SK-N-SH (cell line): ENCODE results near the gene FAM184A. TPM values are rescaled to one million over a fixed set of nuclear protein-coding genes. Genes with fewer than 3 reads are reported as not detected.

Source experiments
- CTCF ChIA-PET: fragments of 300-600, 350-600 bp; formaldehyde crosslinking; extraction: SDS; loops from one replicate; lab custom pipeline; 2021; lab: Yijun Ruan, JAX
- POLR2A ChIA-PET: fragments of 350-600 bp; sonication (Branson Sonifier 250); formaldehyde crosslinking; extraction: SDS; loops from one replicate; lab custom pipeline; 2020; ENCODE audit warnings: antibody characterized with exemption, inconsistent platforms; lab: Yijun Ruan, JAX
- DNase-seq: peaks from one replicate; pipeline ENCODE4 v3.0.0; 2012
- H2AFZ ChIP-seq: fragments of 200-600 bp; sonication (generic); 2 replicates; pipeline ENCODE4 v1.8.1; 2016; ENCODE audit warnings: antibody characterized with exemption, mild to moderate bottlenecking, low read depth
- H3F3A ChIP-seq: fragments of 200-600 bp; sonication (generic); replicated peaks from 2 replicates; pipeline ENCODE3; 2016; ENCODE audit warnings: antibody characterized with exemption, mild to moderate bottlenecking; ENCODE audit not compliant: insufficient read depth
- H3K27ac ChIP-seq, 2 experiments: fragments of 200-500 bp in 1 of 2; fragments of 200-600 bp in 1 of 2; sonication (Bioruptor generic) in 1 of 2; sonication (generic), shearing (Covaris generic) in 1 of 2; 2 replicates each; pipeline versions ENCODE4 v1.5.1 to v1.6.1; 2014 to 2016; ENCODE audit warnings: low read depth in 2 of 2, inconsistent platforms in 1 of 2, low read length in 1 of 2, mild to moderate bottlenecking in 1 of 2, mixed read lengths in 1 of 2
- H3K27me3 ChIP-seq: fragments of 200-600 bp; sonication (generic), shearing (Covaris generic); 2 replicates; pipeline ENCODE4 v1.6.1; 2016; ENCODE audit warnings: mixed run types; ENCODE audit not compliant: insufficient read depth
- H3K36me3 ChIP-seq, 2 experiments: fragments of 200-500 bp in 1 of 2; fragments of 200-600 bp in 1 of 2; sonication (Bioruptor generic) in 1 of 2; sonication (generic) in 1 of 2; replicated peaks in 1 of 2; 2 replicates each; pipeline versions ENCODE3 to v1.5.1; 2014 to 2016; ENCODE audit warnings: low read length in 1 of 2, mild to moderate bottlenecking in 1 of 2; ENCODE audit not compliant: insufficient read depth in 2 of 2, control insufficient read depth in 1 of 2
- H3K4me1 ChIP-seq, 2 experiments: fragments of 200-500 bp in 1 of 2; fragments of 200-600 bp in 1 of 2; sonication (Bioruptor generic) in 1 of 2; sonication (generic), shearing (Covaris generic) in 1 of 2; 2 replicates each; pipeline versions ENCODE4 v1.5.1 to v1.6.1; 2014 to 2016; ENCODE audit warnings: low read depth in 1 of 2, low read length in 1 of 2, mixed run types in 1 of 2; ENCODE audit not compliant: insufficient read depth in 2 of 2, control insufficient read depth in 1 of 2
- H3K4me2 ChIP-seq: fragments of 200-600 bp; sonication (generic), shearing (Covaris generic); 2 replicates; pipeline ENCODE4 v1.6.1; 2017; ENCODE audit warnings: mixed run types
- H3K4me3 ChIP-seq, 2 experiments: fragments of 200-500 bp in 1 of 2; fragments of 200-600 bp in 1 of 2; sonication (Bioruptor generic) in 1 of 2; sonication (generic), shearing (Covaris generic) in 1 of 2; 2 replicates each; pipeline versions ENCODE4 v1.5.1 to v1.8.1; 2014 to 2016; ENCODE audit warnings: low read depth in 2 of 2, inconsistent platforms in 1 of 2, low read length in 1 of 2, mild to moderate bottlenecking in 1 of 2, mixed read lengths in 1 of 2, moderate library complexity in 1 of 2
- H3K79me2 ChIP-seq: fragments of 200-600 bp; sonication (generic); 2 replicates; pipeline ENCODE4 v1.8.1; 2017; ENCODE audit warnings: mild to moderate bottlenecking; ENCODE audit not compliant: insufficient read depth
- H3K9ac ChIP-seq: fragments of 200-600 bp; sonication (generic); 2 replicates; pipeline ENCODE4 v1.6.1; 2017; ENCODE audit warnings: mixed run types
- H3K9me2 ChIP-seq: fragments of 200-600 bp; sonication (generic); 2 replicates; pipeline ENCODE4 v1.6.1; 2017; ENCODE audit warnings: mixed run types
- H3K9me3 ChIP-seq: fragments of 200-600 bp; sonication (generic); 2 replicates; pipeline ENCODE4 v1.6.1; 2017; ENCODE audit warnings: mixed run types, mild to moderate bottlenecking, moderate library complexity
- H4K20me1 ChIP-seq: fragments of 200-600 bp; sonication (generic); 2 replicates; pipeline ENCODE4 v1.6.1; 2017; ENCODE audit warnings: mild to moderate bottlenecking, mixed run types; ENCODE audit not compliant: insufficient read depth
- CHD2 ChIP-seq: fragments of 150-350 bp; IDR thresholded peaks from 2 replicates; pipeline ENCODE4 v1.6.1; 2018; ENCODE audit warnings: low read length; ENCODE audit not compliant: partially characterized antibody
- CTCF ChIP-seq: fragments of 200-600 bp; sonication (generic); IDR thresholded peaks from 2 replicates; pipeline ENCODE4 v1.6.1; 2017; ENCODE audit warnings: antibody characterized with exemption, mild to moderate bottlenecking, moderate library complexity
- ELF1 ChIP-seq: IDR thresholded peaks from 2 replicates; pipeline ENCODE4 v1.4.0; 2012
- EZH2phosphoT487 ChIP-seq: fragments of 200-600 bp; sonication (generic); IDR thresholded peaks from 2 replicates; pipeline ENCODE4 v1.6.1; 2017; ENCODE audit warnings: low read depth, mixed run types, mild to moderate bottlenecking, antibody characterized with exemption, moderate library complexity, borderline replicate concordance
- FOXJ3 ChIP-seq: sonication (generic); formaldehyde crosslinking; IDR thresholded peaks from 2 replicates; pipeline ENCODE4 v1.5.1; 2020; ENCODE audit warnings: mild to moderate bottlenecking, missing genetic modification reagents
- FOXM1 ChIP-seq: IDR thresholded peaks from 2 replicates; pipeline ENCODE4 v1.4.0; 2012; ENCODE audit warnings: low read depth, mild to moderate bottlenecking
- MAX ChIP-seq: IDR thresholded peaks from 2 replicates; pipeline ENCODE4 v1.4.0; 2012; ENCODE audit warnings: low read depth
- MXI1 ChIP-seq: IDR thresholded peaks from 2 replicates; pipeline ENCODE4 v1.6.1; 2012; ENCODE audit warnings: mild to moderate bottlenecking, low read depth, low read length, improper control_type of control experiment
- POLR2AphosphoS5 ChIP-seq: IDR thresholded peaks from 2 replicates; pipeline ENCODE4 v1.6.1; 2012; ENCODE audit warnings: low read depth, low read length
- REST ChIP-seq: IDR thresholded peaks from 2 replicates; pipeline ENCODE4 v1.6.1; 2012; ENCODE audit warnings: mild to moderate bottlenecking, low read depth, low read length, moderate library complexity
- RFX5 ChIP-seq: IDR thresholded peaks from 2 replicates; pipeline ENCODE4 v1.6.1; 2012; ENCODE audit warnings: mild to moderate bottlenecking, improper control_type of control experiment, low read length
- ZBTB33 ChIP-seq: IDR thresholded peaks from 2 replicates; pipeline ENCODE4 v1.4.0; 2012; ENCODE audit warnings: low read depth, borderline replicate concordance
- WGBS: methylation state at CpG from one replicate; pipeline ENCODE4 v1.1.6; 2017; ENCODE audit warnings: low lambda C conversion rate; 5-methylcytosine and 5-hydroxymethylcytosine counted together
- polyA plus RNA-seq, 3 experiments: library from polyadenylated mRNA; depleted of rRNA; stranded (reverse); fragments of >200 nt; gene quantifications; 2 replicates each; pipeline ENCODE4 v1.2.3, GENCODE V29; 2012

FAM184A gene
- polyA plus RNA-seq, 1 of the 3 experiments (the other 2 are of a cell fraction): 0.38 TPM

GRCh38 chr6:119032428-119032827 is 46.0 kb downstream of the FAM184A start:
- H3K36me3 ChIP-seq: no peaks in the 10 kb centered on the region
- no peaks in the 10 kb centered on the region for H3K79me2 ChIP-seq
- DNase-seq: no peak
- H3K4me3 ChIP-seq: no peak overlapping the region
- no peaks in the 10 kb centered on the region for H3K9me3 ChIP-seq
- no peak overlapping the region for H2AFZ ChIP-seq
- CTCF ChIA-PET: no interaction called here
- no peak overlapping the region for H3K4me2 ChIP-seq
- H4K20me1 ChIP-seq: no peaks in the 10 kb centered on the region
- no peaks in the 10 kb centered on the region for H3K9me2 ChIP-seq
- H3K27me3 ChIP-seq: no peaks in the 10 kb centered on the region
- no peaks in the 10 kb centered on the region; a peak in 1 of 4 replicates for H3K4me1 ChIP-seq
- H3K27ac ChIP-seq: no peak overlapping the region
- WGBS: 53% methylated on average over 1 of the region's 1 CpG
- no peak overlapping the region for H3K9ac ChIP-seq
- POLR2A ChIA-PET: no interaction called here
- no peaks in the 10 kb centered on the region for H3F3A ChIP-seq
- TF ChIP-seq FOXM1 (no peak), REST (no peak), RFX5 (no peak)
- TF ChIP-seq, all 33 proteins: peak for 0

GRCh38 chr6:119030759-119031158 is 47.7 kb downstream of the FAM184A start:
- TF ChIP-seq MXI1 (no peak), POLR2AphosphoS5 (no peak), FOXM1 (no peak), CTCF (no peak), ELF1 (no peak), EZH2phosphoT487 (no peak), ZBTB33 (no peak), FOXJ3 (CRISPR knock-in tag) (no peak), MAX (no peak), CHD2 (no peak)
- TF ChIP-seq, all 33 proteins: peak for 0
- Histone ChIP-seq H4K20me1 (no peaks in the 10 kb centered on the region), H3K4me3 (no peak overlapping the region), H3K27me3 (no peaks in the 10 kb centered on the region), H3K9me3 (no peaks in the 10 kb centered on the region), H3F3A (no peaks in the 10 kb centered on the region), H3K79me2 (no peaks in the 10 kb centered on the region), H3K4me1 (no peaks in the 10 kb centered on the region; a peak in 1 of 4 replicates), H3K4me2 (no peak overlapping the region), H3K9me2 (no peaks in the 10 kb centered on the region), H2AFZ (no peak overlapping the region), H3K27ac (no peak overlapping the region), H3K36me3 (no peaks in the 10 kb centered on the region), H3K9ac (no peak overlapping the region)
- ChIA-PET POLR2A (no interaction called here), CTCF (no interaction called here)
- 83% methylated on average over 2 of the region's 2 CpGs for WGBS
- no peak for DNase-seq
